Esophagus squamous epithelium (tissue), 4 donors: ENCODE data around the gene CNNM2.

Experiments used
- POLR2A ChIP-seq, 4 donors: fragments of 450-650 bp; IDR thresholded peaks; one replicate each; pipeline ENCODE4 v1.6.1; 2017; ENCODE audit warnings: antibody characterized with exemption in 4 of 4, mild to moderate bottlenecking in 4 of 4, moderate library complexity in 3 of 4
- TF ChIP-seq, protein P1 (sequence below), 6 experiments: fragments of 450-650 bp in 4 of 6; fragments of 200-600 bp in 2 of 6; sonication (generic) in 2 of 6; IDR thresholded peaks; one replicate each; pipeline ENCODE4 v1.5.1; 2016 to 2019; ENCODE audit warnings: antibody characterized with exemption in 6 of 6, mild to moderate bottlenecking in 4 of 6, moderate library complexity in 4 of 6

DNA sequence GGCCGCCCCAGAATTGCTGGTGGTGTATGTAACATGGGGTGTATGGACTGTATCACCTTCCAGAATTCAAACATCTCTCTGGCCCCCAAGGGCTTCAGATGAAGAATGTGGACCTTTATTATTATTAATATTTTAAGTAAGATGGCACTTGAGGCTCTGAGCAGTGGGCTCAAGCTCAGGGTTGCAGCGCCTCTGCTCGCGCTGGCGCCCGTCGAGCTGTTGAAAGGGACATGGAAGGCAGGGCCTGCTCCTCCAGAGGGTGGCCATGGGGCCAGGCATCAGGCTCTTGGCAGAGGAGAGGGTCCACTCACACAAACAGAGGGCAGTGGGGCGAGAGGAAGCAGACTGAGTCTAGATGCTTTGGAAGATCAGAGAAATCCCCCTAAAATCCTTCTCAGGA, 154.8 kb downstream of the CNNM2 start:
- TF ChIP-seq, protein P1, sequence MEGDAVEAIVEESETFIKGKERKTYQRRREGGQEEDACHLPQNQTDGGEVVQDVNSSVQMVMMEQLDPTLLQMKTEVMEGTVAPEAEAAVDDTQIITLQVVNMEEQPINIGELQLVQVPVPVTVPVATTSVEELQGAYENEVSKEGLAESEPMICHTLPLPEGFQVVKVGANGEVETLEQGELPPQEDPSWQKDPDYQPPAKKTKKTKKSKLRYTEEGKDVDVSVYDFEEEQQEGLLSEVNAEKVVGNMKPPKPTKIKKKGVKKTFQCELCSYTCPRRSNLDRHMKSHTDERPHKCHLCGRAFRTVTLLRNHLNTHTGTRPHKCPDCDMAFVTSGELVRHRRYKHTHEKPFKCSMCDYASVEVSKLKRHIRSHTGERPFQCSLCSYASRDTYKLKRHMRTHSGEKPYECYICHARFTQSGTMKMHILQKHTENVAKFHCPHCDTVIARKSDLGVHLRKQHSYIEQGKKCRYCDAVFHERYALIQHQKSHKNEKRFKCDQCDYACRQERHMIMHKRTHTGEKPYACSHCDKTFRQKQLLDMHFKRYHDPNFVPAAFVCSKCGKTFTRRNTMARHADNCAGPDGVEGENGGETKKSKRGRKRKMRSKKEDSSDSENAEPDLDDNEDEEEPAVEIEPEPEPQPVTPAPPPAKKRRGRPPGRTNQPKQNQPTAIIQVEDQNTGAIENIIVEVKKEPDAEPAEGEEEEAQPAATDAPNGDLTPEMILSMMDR (IDR thresholded peaks at IDR 0.05), result no peak
- TF ChIP-seq POLR2A (IDR thresholded peaks at IDR 0.05), result no peak
